ENCODE measurements around the gene MAP1LC3B2.

Gene MAP1LC3B2

GRCh38 chr12:116594325-116595038 lies 35.3 kb downstream of the MAP1LC3B2 start:
- no peak for DNase-seq (ENCODE audit: low read depth, low spot score)

- no peak for DNase-seq (ENCODE audit: low read depth, low spot score)
Observed at GRCh38 chr12:116595186-116595585, 36.0 kb downstream of the MAP1LC3B2 start.

GRCh38 chr12:116595672-116596071 lies 36.5 kb downstream of the MAP1LC3B2 start:
- DNase-seq (ENCODE audit: low read depth, low spot score): no peak

GRCh38 chr12:116597886-116598285 lies 38.7 kb downstream of the MAP1LC3B2 start:
- no peak for DNase-seq (ENCODE audit: low read depth, low spot score)

- no peak for DNase-seq (ENCODE audit: low read depth, low spot score)
Observed at GRCh38 chr12:116598311-116599284, 39.4 kb downstream of the MAP1LC3B2 start.

- DNase-seq (ENCODE audit: low read depth, low spot score): no peak
Observed at GRCh38 chr12:116599285-116600136, 40.3 kb downstream of the MAP1LC3B2 start.

GRCh38 chr12:116600959-116601918 lies 42.1 kb downstream of the MAP1LC3B2 start:
- DNase-seq (ENCODE audit: low read depth, low spot score): no peak

GRCh38 chr12:116601933-116602810 lies 43.0 kb downstream of the MAP1LC3B2 start:
- DNase-seq (ENCODE audit: low read depth, low spot score): no peak

- DNase-seq (ENCODE audit: low read depth, low spot score): no peak
Observed at GRCh38 chr12:116603546-116604177, 44.5 kb downstream of the MAP1LC3B2 start.

GRCh38 chr12:116604178-116604895 lies 45.2 kb downstream of the MAP1LC3B2 start:
- no peak for DNase-seq (ENCODE audit: low read depth, low spot score)

- DNase-seq (ENCODE audit: low read depth, low spot score): no peak
Observed at GRCh38 chr12:116604951-116605641, 45.9 kb downstream of the MAP1LC3B2 start.

- DNase-seq (ENCODE audit: low read depth, low spot score): no peak
Observed at GRCh38 chr12:116606397-116606796, 47.2 kb downstream of the MAP1LC3B2 start.

- no peak for DNase-seq (ENCODE audit: low read depth, low spot score)
Observed at GRCh38 chr12:116607039-116607438, 47.9 kb downstream of the MAP1LC3B2 start.

GRCh38 chr12:116609319-116610114 lies 50.3 kb downstream of the MAP1LC3B2 start:
- no peak for DNase-seq (ENCODE audit: low read depth, low spot score)

GRCh38 chr12:116610971-116611541 lies 51.9 kb downstream of the MAP1LC3B2 start:
- DNase-seq (ENCODE audit: low read depth, low spot score): no peak

- no peak for DNase-seq (ENCODE audit: low read depth, low spot score)
Observed at GRCh38 chr12:116612436-116612835, 53.3 kb downstream of the MAP1LC3B2 start.

- no peak for DNase-seq (ENCODE audit: low read depth, low spot score)
Observed at GRCh38 chr12:116613256-116613655, 54.1 kb downstream of the MAP1LC3B2 start.

Data from iPS DF 19.7 (cell line).